ENCODE measurements around the gene WSCD2.

GRCh38 chr12:108240928-108241327 is 111.8 kb downstream of the WSCD2 start:
- no peak for TF ChIP-seq POLR2A (IDR thresholded peaks at IDR 0.05)
- TF ChIP-seq CTCF (IDR thresholded peaks at IDR 0.05) = no peak

All from Peyer's patch (tissue), 4 donors.